ENCODE measurements around the gene QTRT2. TPM values are rescaled to one million over a fixed set of nuclear protein-coding genes. Genes with fewer than 3 reads are reported as not detected.

Gene QTRT2
- total RNA-seq, 1 donor from 2014 or later = 7.6 TPM

DNA sequence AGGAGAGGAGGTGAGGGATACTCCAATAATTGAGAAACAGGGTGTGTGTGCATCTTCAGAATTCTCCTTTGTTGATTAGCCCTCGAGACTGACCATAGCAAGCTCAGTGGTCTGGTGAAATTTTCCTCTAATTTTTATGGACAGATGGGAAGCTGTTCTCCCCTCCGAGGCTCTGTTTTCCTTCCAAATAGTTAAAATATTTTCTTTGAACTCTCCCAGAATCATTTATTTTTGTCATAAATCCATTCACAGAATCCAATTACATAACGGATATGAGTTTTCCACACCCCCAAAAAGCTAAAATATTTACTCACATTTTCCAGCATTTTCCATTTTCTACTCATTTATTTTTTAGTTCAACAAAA, 36.5 kb downstream of the QTRT2 start:
- H3K4me3 ChIP-seq = no peak overlapping the region
- H3K27ac ChIP-seq = no peak overlapping the region
- intact Hi-C loops (cut with DNase I) = no loop called here
- no peaks in the 10 kb centered on the region for H3K36me3 ChIP-seq
- no peak for TF ChIP-seq POLR2AphosphoS5 (IDR thresholded peaks at IDR 0.05; ENCODE audit: insufficient read depth in 1 of 2, low read depth in 1 of 2)
- H3K9me3 ChIP-seq = no peaks in the 10 kb centered on the region
- H3K4me1 ChIP-seq = no peaks in the 10 kb centered on the region
- DNase-seq (ENCODE audit: extremely low spot score in 2 of 2) = no peak
- no peaks in the 10 kb centered on the region for H3K27me3 ChIP-seq

DNA sequence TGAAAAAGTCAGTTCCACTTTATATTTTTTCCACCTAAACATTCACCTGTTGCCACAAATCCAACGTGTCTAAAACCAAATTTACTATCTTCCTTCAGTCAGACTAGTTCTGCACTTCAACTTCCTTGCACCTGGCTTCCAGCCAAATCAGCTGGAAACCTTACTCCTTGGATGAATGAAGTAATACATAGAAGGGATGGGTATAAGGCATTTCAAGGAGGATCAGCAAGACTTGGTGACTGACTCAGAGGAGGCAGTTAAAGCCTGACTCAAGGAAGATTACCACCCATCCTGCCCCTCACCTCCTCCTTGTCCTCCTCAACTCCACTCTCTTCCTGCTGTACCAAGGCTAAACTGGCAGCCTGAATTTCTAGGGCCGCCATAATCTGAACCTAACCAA, 37.1 kb downstream of the QTRT2 start:
- intact Hi-C loops (cut with DNase I) = no loop called here
- H3K36me3 ChIP-seq = no peaks in the 10 kb centered on the region
- H3K9me3 ChIP-seq = no peaks in the 10 kb centered on the region
- no peak overlapping the region for H3K27ac ChIP-seq
- H3K4me3 ChIP-seq = no peak overlapping the region
- no peak for TF ChIP-seq POLR2AphosphoS5 (IDR thresholded peaks at IDR 0.05; ENCODE audit: insufficient read depth in 1 of 2, low read depth in 1 of 2)
- TF ChIP-seq POLR2A (IDR thresholded peaks at IDR 0.05) = no peak
- TF ChIP-seq, protein P1, sequence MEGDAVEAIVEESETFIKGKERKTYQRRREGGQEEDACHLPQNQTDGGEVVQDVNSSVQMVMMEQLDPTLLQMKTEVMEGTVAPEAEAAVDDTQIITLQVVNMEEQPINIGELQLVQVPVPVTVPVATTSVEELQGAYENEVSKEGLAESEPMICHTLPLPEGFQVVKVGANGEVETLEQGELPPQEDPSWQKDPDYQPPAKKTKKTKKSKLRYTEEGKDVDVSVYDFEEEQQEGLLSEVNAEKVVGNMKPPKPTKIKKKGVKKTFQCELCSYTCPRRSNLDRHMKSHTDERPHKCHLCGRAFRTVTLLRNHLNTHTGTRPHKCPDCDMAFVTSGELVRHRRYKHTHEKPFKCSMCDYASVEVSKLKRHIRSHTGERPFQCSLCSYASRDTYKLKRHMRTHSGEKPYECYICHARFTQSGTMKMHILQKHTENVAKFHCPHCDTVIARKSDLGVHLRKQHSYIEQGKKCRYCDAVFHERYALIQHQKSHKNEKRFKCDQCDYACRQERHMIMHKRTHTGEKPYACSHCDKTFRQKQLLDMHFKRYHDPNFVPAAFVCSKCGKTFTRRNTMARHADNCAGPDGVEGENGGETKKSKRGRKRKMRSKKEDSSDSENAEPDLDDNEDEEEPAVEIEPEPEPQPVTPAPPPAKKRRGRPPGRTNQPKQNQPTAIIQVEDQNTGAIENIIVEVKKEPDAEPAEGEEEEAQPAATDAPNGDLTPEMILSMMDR (IDR thresholded peaks at IDR 0.05) = no peak
- H3K4me1 ChIP-seq = no peaks in the 10 kb centered on the region
- no peak for DNase-seq (ENCODE audit: extremely low spot score in 2 of 2)
- H3K27me3 ChIP-seq = no peaks in the 10 kb centered on the region

DNA sequence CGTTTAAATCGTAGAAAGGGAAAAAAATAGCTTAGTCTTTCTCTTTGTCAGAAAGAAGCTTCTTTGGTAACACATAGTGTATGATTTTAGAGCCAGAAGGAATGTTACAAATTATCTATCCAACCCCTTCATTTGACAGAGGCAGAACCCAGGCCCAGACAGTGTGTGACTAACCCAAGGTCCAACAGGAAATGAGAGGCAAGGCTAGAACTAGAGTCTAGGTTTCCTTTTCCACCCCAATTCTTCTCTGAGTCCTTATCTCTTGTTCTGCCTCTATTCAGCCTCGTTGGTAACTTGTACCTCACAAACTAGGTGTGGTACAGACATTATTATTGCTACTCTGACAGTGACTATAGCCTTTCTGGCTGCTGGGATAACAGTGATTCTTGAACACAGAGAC, 39.3 kb downstream of the QTRT2 start:
- Histone ChIP-seq H3K9me3 (no peaks in the 10 kb centered on the region), H3K4me3 (no peak overlapping the region), H3K27ac (no peak overlapping the region), H3K4me1 (no peaks in the 10 kb centered on the region), H3K36me3 (no peaks in the 10 kb centered on the region), H3K27me3 (no peaks in the 10 kb centered on the region)
- intact Hi-C loops (cut with DNase I) = no loop called here
- DNase-seq (ENCODE audit: extremely low spot score in 2 of 2) = no peak
- TF ChIP-seq, protein P1 (IDR thresholded peaks at IDR 0.05) = no peak
- no peak for TF ChIP-seq POLR2AphosphoS5 (IDR thresholded peaks at IDR 0.05; ENCODE audit: insufficient read depth in 1 of 2, low read depth in 1 of 2)
- TF ChIP-seq POLR2A (IDR thresholded peaks at IDR 0.05) = no peak

DNA sequence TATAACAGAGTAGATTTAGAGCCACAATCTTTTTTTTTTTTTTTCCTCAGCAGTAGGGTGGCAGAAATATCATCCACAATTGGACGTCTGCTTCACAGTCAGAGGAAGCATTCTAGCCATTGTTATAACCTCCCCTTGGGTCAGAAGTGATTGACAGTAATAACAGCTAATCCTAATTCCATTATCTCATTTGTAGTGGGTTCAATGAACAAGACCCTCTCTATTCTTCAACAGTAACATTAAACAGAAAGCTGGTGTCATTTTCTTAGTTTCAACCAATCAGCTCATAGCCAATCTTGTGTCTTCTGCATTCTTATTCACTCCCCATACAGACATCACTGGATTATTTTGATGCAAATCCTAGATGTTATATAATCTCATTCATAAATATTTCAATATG, 44.6 kb downstream of the QTRT2 start:
- no peaks in the 10 kb centered on the region for H3K4me1 ChIP-seq
- H3K4me3 ChIP-seq = no peak overlapping the region
- H3K36me3 ChIP-seq = no peaks in the 10 kb centered on the region
- no peaks in the 10 kb centered on the region for H3K27me3 ChIP-seq
- TF ChIP-seq, protein P1 (IDR thresholded peaks at IDR 0.05) = no peak
- TF ChIP-seq POLR2A (IDR thresholded peaks at IDR 0.05) (no peak), POLR2AphosphoS5 (IDR thresholded peaks at IDR 0.05; ENCODE audit: insufficient read depth in 1 of 2, low read depth in 1 of 2) (no peak)
- intact Hi-C loops (cut with DNase I) = no loop called here
- no peaks in the 10 kb centered on the region for H3K9me3 ChIP-seq
- H3K27ac ChIP-seq = no peak overlapping the region
- no peak for DNase-seq (ENCODE audit: extremely low spot score in 2 of 2)

DNA sequence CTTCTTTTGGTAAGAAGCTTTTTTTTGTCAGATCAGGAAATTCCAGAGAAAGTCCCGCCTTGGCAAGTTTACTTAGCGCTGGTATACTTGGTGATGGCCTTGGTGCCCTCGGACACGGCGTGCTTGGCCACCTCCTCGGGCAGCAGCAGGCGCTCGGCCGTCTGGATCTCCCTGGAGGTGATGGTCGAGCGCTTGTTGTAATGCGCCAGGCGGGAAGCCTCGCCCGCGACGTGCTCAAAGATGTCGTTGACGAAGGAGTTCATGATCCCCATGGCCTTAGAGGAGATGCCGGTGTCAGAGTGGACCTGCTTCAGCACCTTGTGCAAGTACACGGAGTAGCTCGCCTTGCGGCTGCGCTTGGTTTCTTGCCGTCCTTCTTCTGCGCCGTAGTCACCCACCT, 46.6 kb downstream of the QTRT2 start:
- Histone ChIP-seq H3K9me3 (no peaks in the 10 kb centered on the region), H3K36me3 (no peaks in the 10 kb centered on the region), H3K27ac (no peak overlapping the region), H3K4me1 (no peaks in the 10 kb centered on the region), H3K27me3 (no peaks in the 10 kb centered on the region), H3K4me3 (no peak overlapping the region)
- TF ChIP-seq POLR2AphosphoS5 (IDR thresholded peaks at IDR 0.05; ENCODE audit: insufficient read depth in 1 of 2, low read depth in 1 of 2) = no peak
- TF ChIP-seq, protein P1 (IDR thresholded peaks at IDR 0.05) = no peak
- no peak for TF ChIP-seq POLR2A (IDR thresholded peaks at IDR 0.05)
- no peak for DNase-seq (ENCODE audit: extremely low spot score in 2 of 2)
- intact Hi-C loops (cut with DNase I) = no loop called here

DNA sequence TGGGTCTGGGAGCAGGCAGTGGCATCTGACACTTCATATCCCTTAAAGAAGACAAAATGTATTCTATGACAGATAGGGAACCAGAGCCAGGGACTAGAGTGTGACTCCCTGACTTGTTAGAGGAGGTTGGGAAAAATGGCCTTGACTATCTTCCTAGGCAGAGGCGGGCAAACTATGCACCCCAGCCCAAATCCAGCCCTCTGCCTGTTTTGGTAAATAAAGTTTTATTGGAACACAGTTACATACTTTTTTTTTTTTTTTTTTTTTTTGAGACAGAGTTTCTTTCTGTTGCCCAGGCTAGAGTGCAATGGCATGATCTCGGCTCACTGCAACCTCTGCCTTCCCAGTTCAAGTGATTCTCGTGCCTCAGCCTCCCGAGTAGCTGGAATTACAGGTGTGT, 47.3 kb downstream of the QTRT2 start:
- Histone ChIP-seq H3K4me3 (no peak overlapping the region), H3K4me1 (no peaks in the 10 kb centered on the region), H3K9me3 (no peaks in the 10 kb centered on the region), H3K36me3 (no peaks in the 10 kb centered on the region), H3K27ac (no peak overlapping the region), H3K27me3 (no peaks in the 10 kb centered on the region)
- DNase-seq (ENCODE audit: extremely low spot score in 2 of 2) = no peak
- intact Hi-C loops (cut with DNase I) = no loop called here
- TF ChIP-seq POLR2AphosphoS5 (IDR thresholded peaks at IDR 0.05; ENCODE audit: insufficient read depth in 1 of 2, low read depth in 1 of 2) = no peak
- TF ChIP-seq POLR2A (IDR thresholded peaks at IDR 0.05) = no peak
- TF ChIP-seq, protein P1 (IDR thresholded peaks at IDR 0.05) = no peak
